SK-N-SH (cell line): ENCODE results near the gene VPS13C. TPM values are rescaled to one million over a fixed set of nuclear protein-coding genes. Genes with fewer than 3 reads are reported as not detected.

Experiments used
- CTCF ChIA-PET: fragments of 300-600, 350-600 bp; formaldehyde crosslinking; extraction: SDS; loops from one replicate; lab custom pipeline; 2021; lab: Yijun Ruan, JAX
- POLR2A ChIA-PET: fragments of 350-600 bp; sonication (Branson Sonifier 250); formaldehyde crosslinking; extraction: SDS; loops from one replicate; lab custom pipeline; 2020; ENCODE audit warnings: antibody characterized with exemption, inconsistent platforms; lab: Yijun Ruan, JAX
- DNase-seq: peaks from one replicate; pipeline ENCODE4 v3.0.0; 2012
- H2AFZ ChIP-seq: fragments of 200-600 bp; sonication (generic); 2 replicates; pipeline ENCODE4 v1.8.1; 2016; ENCODE audit warnings: antibody characterized with exemption, mild to moderate bottlenecking, low read depth
- H3F3A ChIP-seq: fragments of 200-600 bp; sonication (generic); replicated peaks from 2 replicates; pipeline ENCODE3; 2016; ENCODE audit warnings: antibody characterized with exemption, mild to moderate bottlenecking; ENCODE audit not compliant: insufficient read depth
- H3K27ac ChIP-seq, 2 experiments: fragments of 200-500 bp in 1 of 2; fragments of 200-600 bp in 1 of 2; sonication (Bioruptor generic) in 1 of 2; sonication (generic), shearing (Covaris generic) in 1 of 2; 2 replicates each; pipeline versions ENCODE4 v1.5.1 to v1.6.1; 2014 to 2016; ENCODE audit warnings: low read depth in 2 of 2, inconsistent platforms in 1 of 2, low read length in 1 of 2, mild to moderate bottlenecking in 1 of 2, mixed read lengths in 1 of 2
- H3K27me3 ChIP-seq: fragments of 200-600 bp; sonication (generic), shearing (Covaris generic); 2 replicates; pipeline ENCODE4 v1.6.1; 2016; ENCODE audit warnings: mixed run types; ENCODE audit not compliant: insufficient read depth
- H3K36me3 ChIP-seq, 2 experiments: fragments of 200-500 bp in 1 of 2; fragments of 200-600 bp in 1 of 2; sonication (Bioruptor generic) in 1 of 2; sonication (generic) in 1 of 2; replicated peaks in 1 of 2; 2 replicates each; pipeline versions ENCODE3 to v1.5.1; 2014 to 2016; ENCODE audit warnings: low read length in 1 of 2, mild to moderate bottlenecking in 1 of 2; ENCODE audit not compliant: insufficient read depth in 2 of 2, control insufficient read depth in 1 of 2
- H3K4me1 ChIP-seq, 2 experiments: fragments of 200-500 bp in 1 of 2; fragments of 200-600 bp in 1 of 2; sonication (Bioruptor generic) in 1 of 2; sonication (generic), shearing (Covaris generic) in 1 of 2; 2 replicates each; pipeline versions ENCODE4 v1.5.1 to v1.6.1; 2014 to 2016; ENCODE audit warnings: low read depth in 1 of 2, low read length in 1 of 2, mixed run types in 1 of 2; ENCODE audit not compliant: insufficient read depth in 2 of 2, control insufficient read depth in 1 of 2
- H3K4me2 ChIP-seq: fragments of 200-600 bp; sonication (generic), shearing (Covaris generic); 2 replicates; pipeline ENCODE4 v1.6.1; 2017; ENCODE audit warnings: mixed run types
- H3K4me3 ChIP-seq, 2 experiments: fragments of 200-500 bp in 1 of 2; fragments of 200-600 bp in 1 of 2; sonication (Bioruptor generic) in 1 of 2; sonication (generic), shearing (Covaris generic) in 1 of 2; 2 replicates each; pipeline versions ENCODE4 v1.5.1 to v1.8.1; 2014 to 2016; ENCODE audit warnings: low read depth in 2 of 2, inconsistent platforms in 1 of 2, low read length in 1 of 2, mild to moderate bottlenecking in 1 of 2, mixed read lengths in 1 of 2, moderate library complexity in 1 of 2
- H3K79me2 ChIP-seq: fragments of 200-600 bp; sonication (generic); 2 replicates; pipeline ENCODE4 v1.8.1; 2017; ENCODE audit warnings: mild to moderate bottlenecking; ENCODE audit not compliant: insufficient read depth
- H3K9ac ChIP-seq: fragments of 200-600 bp; sonication (generic); 2 replicates; pipeline ENCODE4 v1.6.1; 2017; ENCODE audit warnings: mixed run types
- H3K9me2 ChIP-seq: fragments of 200-600 bp; sonication (generic); 2 replicates; pipeline ENCODE4 v1.6.1; 2017; ENCODE audit warnings: mixed run types
- H3K9me3 ChIP-seq: fragments of 200-600 bp; sonication (generic); 2 replicates; pipeline ENCODE4 v1.6.1; 2017; ENCODE audit warnings: mixed run types, mild to moderate bottlenecking, moderate library complexity
- H4K20me1 ChIP-seq: fragments of 200-600 bp; sonication (generic); 2 replicates; pipeline ENCODE4 v1.6.1; 2017; ENCODE audit warnings: mild to moderate bottlenecking, mixed run types; ENCODE audit not compliant: insufficient read depth
- CHD2 ChIP-seq: fragments of 150-350 bp; IDR thresholded peaks from 2 replicates; pipeline ENCODE4 v1.6.1; 2018; ENCODE audit warnings: low read length; ENCODE audit not compliant: partially characterized antibody
- ELF1 ChIP-seq: IDR thresholded peaks from 2 replicates; pipeline ENCODE4 v1.4.0; 2012
- GATA2 ChIP-seq: sonication (generic); formaldehyde crosslinking; IDR thresholded peaks from 2 replicates; pipeline ENCODE4 v1.5.0; 2020; ENCODE audit warnings: mild to moderate bottlenecking, missing genetic modification reagents
- POLR2AphosphoS5 ChIP-seq: IDR thresholded peaks from 2 replicates; pipeline ENCODE4 v1.6.1; 2012; ENCODE audit warnings: low read depth, low read length
- RAD21 ChIP-seq: IDR thresholded peaks from 2 replicates; pipeline ENCODE4 v1.6.1; 2012; ENCODE audit warnings: mild to moderate bottlenecking, low read length
- RCOR1 ChIP-seq: fragments of 150-350 bp; IDR thresholded peaks from 2 replicates; pipeline ENCODE4 v1.6.1; 2017; ENCODE audit warnings: antibody characterized with exemption, low read length
- REST ChIP-seq: IDR thresholded peaks from 2 replicates; pipeline ENCODE4 v1.6.1; 2012; ENCODE audit warnings: mild to moderate bottlenecking, low read depth, low read length, moderate library complexity
- RXRA ChIP-seq: IDR thresholded peaks from 2 replicates; pipeline ENCODE4 v1.4.0; 2012; ENCODE audit warnings: low read depth, mild to moderate bottlenecking, borderline replicate concordance
- SMC3 ChIP-seq: IDR thresholded peaks from 2 replicates; pipeline ENCODE4 v1.6.1; 2012; ENCODE audit warnings: low read depth, low read length, improper control_type of control experiment
- TCF12 ChIP-seq: IDR thresholded peaks from 2 replicates; pipeline ENCODE4 v1.4.0; 2012
- TEAD4 ChIP-seq: IDR thresholded peaks from 2 replicates; pipeline ENCODE4 v1.4.0; 2012; ENCODE audit warnings: mild to moderate bottlenecking, borderline replicate concordance; ENCODE audit not compliant: insufficient read depth
- YY1 ChIP-seq: IDR thresholded peaks from 2 replicates; pipeline ENCODE4 v1.4.0; 2012; ENCODE audit warnings: low read depth, mild to moderate bottlenecking
- whole genome bisulfite sequencing: methylation state at CpG from one replicate; pipeline ENCODE4 v1.1.6; 2017; ENCODE audit warnings: low lambda C conversion rate; 5-methylcytosine and 5-hydroxymethylcytosine counted together
- polyA plus RNA-seq, 3 experiments: library from polyadenylated mRNA; depleted of rRNA; stranded (reverse); fragments of >200 nt; gene quantifications; 2 replicates each; pipeline ENCODE4 v1.2.3, GENCODE V29; 2012
- TF ChIP-seq, protein P1 (sequence below): fragments of 200-600 bp; sonication (generic); IDR thresholded peaks from 2 replicates; pipeline ENCODE4 v1.6.1; 2017; ENCODE audit warnings: antibody characterized with exemption, mild to moderate bottlenecking, moderate library complexity

The VPS13C gene
- polyA plus RNA-seq, 1 of the 3 experiments (the other 2 are of a cell fraction): 5.7 TPM

DNA sequence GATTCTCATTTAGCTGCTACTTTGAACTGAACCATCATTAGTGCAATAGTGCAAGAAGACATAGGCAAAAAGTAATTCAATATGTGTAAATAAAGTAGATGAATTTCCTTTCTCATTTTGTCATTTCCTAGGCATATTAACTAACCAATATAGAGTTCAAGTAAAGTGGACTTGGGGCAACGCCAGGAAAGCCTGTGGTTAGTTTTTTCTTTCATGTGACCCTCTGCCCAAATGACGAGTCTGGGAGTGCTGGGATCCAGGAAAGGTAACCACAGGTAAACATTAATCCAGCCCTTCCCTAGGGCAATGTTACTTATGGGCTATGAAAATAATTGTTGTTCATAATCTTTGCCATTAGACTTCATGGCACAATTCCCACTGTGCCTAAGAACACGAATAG, 181.0 kb downstream of the VPS13C start (continued):
- TF ChIP-seq REST (no peak), POLR2AphosphoS5 (no peak)

DNA sequence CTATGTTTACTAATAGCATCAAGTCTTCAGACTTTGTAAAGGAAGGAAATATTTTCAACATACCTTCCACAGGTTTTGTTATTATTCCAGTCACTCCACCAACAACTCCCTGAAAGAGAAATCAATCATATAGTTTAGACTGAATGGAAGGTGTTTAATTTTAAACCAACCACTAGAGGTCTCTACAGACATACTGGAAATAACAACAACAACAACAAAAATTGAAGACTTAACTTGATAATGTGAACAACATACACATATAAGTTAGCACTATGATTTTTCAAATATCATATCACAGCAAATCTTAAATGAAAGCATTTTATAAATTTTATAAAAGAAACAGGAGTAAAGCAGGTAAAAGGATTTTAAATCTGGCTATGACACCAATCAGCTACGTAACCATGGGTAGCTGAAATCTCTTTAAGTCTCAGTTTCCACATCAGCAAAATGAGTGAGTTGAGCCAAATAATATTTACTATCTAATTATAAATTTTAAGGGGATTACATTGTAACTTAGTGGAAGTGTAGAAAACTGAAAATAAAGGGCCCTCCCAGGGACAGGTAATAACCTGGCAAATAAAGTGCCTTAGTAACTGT, 188.2 kb downstream of the VPS13C start:
- ChIA-PET CTCF (interaction anchor here (0.6 to 2.4 kb wide), 25 partner anchors 9 to 834 kb away, joined by 3 to 17 read pairs (median 4); partner anchors contain the start of gene VPS13C), POLR2A (no interaction called here)
- Histone ChIP-seq H3K36me3 (peaks cover 50 to 66% of the 10 kb centered on the region in 2 experiments), H3K9me2 (no peaks in the 10 kb centered on the region), H3K9ac (no peak overlapping the region), H3F3A (peaks cover 3% of the 10 kb centered on the region), H3K79me2 (no peaks in the 10 kb centered on the region), H3K4me2 (no peak overlapping the region), H2AFZ (no peak overlapping the region), H3K27me3 (no peaks in the 10 kb centered on the region), H4K20me1 (no peaks in the 10 kb centered on the region), H3K4me1 (no peaks in the 10 kb centered on the region), H3K9me3 (no peaks in the 10 kb centered on the region), H3K4me3 (no peak overlapping the region), H3K27ac (no peak overlapping the region)
- 97% methylated on average over 1 of the region's 1 CpG for WGBS
- peak; percentile 11 for DNase-seq
- no peak for TF ChIP-seq REST
- TF ChIP-seq ELF1: no peak
- TF ChIP-seq, protein P1, sequence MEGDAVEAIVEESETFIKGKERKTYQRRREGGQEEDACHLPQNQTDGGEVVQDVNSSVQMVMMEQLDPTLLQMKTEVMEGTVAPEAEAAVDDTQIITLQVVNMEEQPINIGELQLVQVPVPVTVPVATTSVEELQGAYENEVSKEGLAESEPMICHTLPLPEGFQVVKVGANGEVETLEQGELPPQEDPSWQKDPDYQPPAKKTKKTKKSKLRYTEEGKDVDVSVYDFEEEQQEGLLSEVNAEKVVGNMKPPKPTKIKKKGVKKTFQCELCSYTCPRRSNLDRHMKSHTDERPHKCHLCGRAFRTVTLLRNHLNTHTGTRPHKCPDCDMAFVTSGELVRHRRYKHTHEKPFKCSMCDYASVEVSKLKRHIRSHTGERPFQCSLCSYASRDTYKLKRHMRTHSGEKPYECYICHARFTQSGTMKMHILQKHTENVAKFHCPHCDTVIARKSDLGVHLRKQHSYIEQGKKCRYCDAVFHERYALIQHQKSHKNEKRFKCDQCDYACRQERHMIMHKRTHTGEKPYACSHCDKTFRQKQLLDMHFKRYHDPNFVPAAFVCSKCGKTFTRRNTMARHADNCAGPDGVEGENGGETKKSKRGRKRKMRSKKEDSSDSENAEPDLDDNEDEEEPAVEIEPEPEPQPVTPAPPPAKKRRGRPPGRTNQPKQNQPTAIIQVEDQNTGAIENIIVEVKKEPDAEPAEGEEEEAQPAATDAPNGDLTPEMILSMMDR: peak; percentile 80
- TF ChIP-seq CHD2: no peak
- TF ChIP-seq SMC3: peak; percentile 45; the same call in 1 of the 2 replicates
- no peak for TF ChIP-seq TEAD4
- TF ChIP-seq GATA2 (CRISPR knock-in tag): no peak
- TF ChIP-seq RXRA: no peak
- no peak for TF ChIP-seq TCF12
- TF ChIP-seq RCOR1: no peak
- TF ChIP-seq YY1: no peak
- TF ChIP-seq RAD21: peak; percentile 79
